Measurements from ENCODE around the gene MIB2. TPM values are rescaled to one million over a fixed set of nuclear protein-coding genes. Genes with fewer than 3 reads are reported as not detected.

The MIB2 gene
- total RNA-seq, 1 donor from 2014 or later, result 78.2 TPM

- peak overlapping the region; percentile 99 for H3K4me3 ChIP-seq (ENCODE audit: low read depth, low read length)
- FAIRE-seq (no peak), DNase-seq (ENCODE audit: low read depth) (no peak)
- no peak for TF ChIP-seq CTCF (IDR thresholded peaks at IDR 0.05; ENCODE audit: insufficient read depth, low read length, severe bottlenecking)
- peaks cover 3% of the 10 kb centered on the region for H3K36me3 ChIP-seq (ENCODE audit: control insufficient read depth, insufficient read depth, low read length)
- no peaks in the 10 kb centered on the region for H3K27me3 ChIP-seq (ENCODE audit: control insufficient read depth, insufficient read depth, low read length)
Measured at GRCh38 chr1:1616045-1616790, 918 bp downstream of the MIB2 start.

GRCh38 chr1:1616838-1617237 lies 1.5 kb downstream of the MIB2 start:
- TF ChIP-seq CTCF (IDR thresholded peaks at IDR 0.05; ENCODE audit: insufficient read depth, low read length, severe bottlenecking), result no peak
- Histone ChIP-seq H3K27me3 (ENCODE audit: control insufficient read depth, insufficient read depth, low read length) (no peaks in the 10 kb centered on the region), H3K4me3 (ENCODE audit: low read depth, low read length) (peak overlapping the region; percentile 99), H3K36me3 (ENCODE audit: control insufficient read depth, insufficient read depth, low read length) (peaks cover 3% of the 10 kb centered on the region)
- FAIRE-seq, result no peak
- DNase-seq (ENCODE audit: low read depth), result no peak

- peaks cover 3% of the 10 kb centered on the region for H3K36me3 ChIP-seq (ENCODE audit: control insufficient read depth, insufficient read depth, low read length)
- FAIRE-seq, result no peak
- TF ChIP-seq CTCF (IDR thresholded peaks at IDR 0.05; ENCODE audit: insufficient read depth, low read length, severe bottlenecking), result no peak
- DNase-seq (ENCODE audit: low read depth), result no peak
- no peak overlapping the region for H3K4me3 ChIP-seq (ENCODE audit: low read depth, low read length)
- H3K27me3 ChIP-seq (ENCODE audit: control insufficient read depth, insufficient read depth, low read length), result no peaks in the 10 kb centered on the region
Measured at GRCh38 chr1:1617516-1617915, 2.2 kb downstream of the MIB2 start.

- Histone ChIP-seq H3K36me3 (ENCODE audit: control insufficient read depth, insufficient read depth, low read length) (peaks cover 3% of the 10 kb centered on the region), H3K4me3 (ENCODE audit: low read depth, low read length) (no peak overlapping the region), H3K27me3 (ENCODE audit: control insufficient read depth, insufficient read depth, low read length) (no peaks in the 10 kb centered on the region)
- DNase-seq (ENCODE audit: low read depth) (no peak), FAIRE-seq (no peak)
- TF ChIP-seq CTCF (IDR thresholded peaks at IDR 0.05; ENCODE audit: insufficient read depth, low read length, severe bottlenecking), result no peak
Measured at GRCh38 chr1:1617925-1618324, 2.6 kb downstream of the MIB2 start.

GRCh38 chr1:1618396-1619068 lies 3.2 kb downstream of the MIB2 start:
- no peak for DNase-seq (ENCODE audit: low read depth)

More at GRCh38 chr1:1618396-1619068, 3.2 kb downstream of the MIB2 start:
- H3K27me3 ChIP-seq (ENCODE audit: control insufficient read depth, insufficient read depth, low read length), result no peaks in the 10 kb centered on the region
- FAIRE-seq, result no peak
- peaks cover 3% of the 10 kb centered on the region for H3K36me3 ChIP-seq (ENCODE audit: control insufficient read depth, insufficient read depth, low read length)
- TF ChIP-seq CTCF (IDR thresholded peaks at IDR 0.05; ENCODE audit: insufficient read depth, low read length, severe bottlenecking), result no peak
- no peak overlapping the region for H3K4me3 ChIP-seq (ENCODE audit: low read depth, low read length)

Data from bronchial epithelial cell (primary cell).